GM21576 (cell line): Measurements from ENCODE around the gene MAGI2.

Experiments used
- ATAC-seq: cut with Tn5 transposase; IDR thresholded peaks from one replicate; pipeline ENCODE4 v1.9.1; 2021; ENCODE audit warnings: mild to moderate bottlenecking, moderate library complexity; ENCODE audit not compliant: unreplicated experiment

Gene MAGI2

DNA sequence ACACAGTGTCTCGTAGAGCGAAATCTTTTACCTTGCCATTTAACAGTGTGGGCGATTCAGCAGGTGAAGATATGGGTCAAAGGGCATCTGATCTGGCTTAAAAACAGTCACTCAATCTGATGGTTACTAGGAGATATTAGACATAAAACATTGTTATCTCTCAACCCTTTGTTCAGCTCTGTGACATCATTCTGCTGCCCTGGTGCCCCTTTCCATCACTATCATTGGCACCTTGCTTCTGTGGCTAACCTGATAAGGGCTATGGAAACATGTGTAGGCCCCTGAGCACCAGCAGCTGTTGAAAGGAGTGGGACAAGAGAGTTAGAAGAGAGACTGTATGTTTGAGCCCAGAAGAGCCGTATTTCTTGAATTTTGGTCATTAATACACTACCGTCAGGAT, 1004.6 kb downstream of the MAGI2 start:
- no peak for ATAC-seq

GRCh38 chr7:78444267-78444666, 1009.2 kb downstream of the MAGI2 start:
- no peak for ATAC-seq

DNA sequence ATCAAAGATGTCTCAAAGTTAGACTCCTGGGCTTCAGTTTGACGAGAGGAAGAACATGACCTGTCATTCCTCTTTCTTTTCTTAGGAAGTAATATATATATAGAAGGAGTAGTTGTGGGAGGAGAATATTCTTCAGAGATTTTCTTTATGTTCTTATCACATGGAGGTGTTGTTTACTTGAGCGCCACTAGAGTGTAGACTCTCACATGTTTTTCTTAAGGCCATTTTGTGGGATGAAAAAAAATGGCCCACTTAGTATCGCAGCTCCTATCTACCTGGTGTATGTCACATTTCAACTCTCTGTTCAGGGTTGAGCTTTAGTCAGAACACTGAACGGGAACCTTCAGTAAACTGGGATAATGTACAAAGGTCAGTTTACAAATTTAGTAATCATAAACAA, 1009.7 kb downstream of the MAGI2 start:
- ATAC-seq: no peak

DNA sequence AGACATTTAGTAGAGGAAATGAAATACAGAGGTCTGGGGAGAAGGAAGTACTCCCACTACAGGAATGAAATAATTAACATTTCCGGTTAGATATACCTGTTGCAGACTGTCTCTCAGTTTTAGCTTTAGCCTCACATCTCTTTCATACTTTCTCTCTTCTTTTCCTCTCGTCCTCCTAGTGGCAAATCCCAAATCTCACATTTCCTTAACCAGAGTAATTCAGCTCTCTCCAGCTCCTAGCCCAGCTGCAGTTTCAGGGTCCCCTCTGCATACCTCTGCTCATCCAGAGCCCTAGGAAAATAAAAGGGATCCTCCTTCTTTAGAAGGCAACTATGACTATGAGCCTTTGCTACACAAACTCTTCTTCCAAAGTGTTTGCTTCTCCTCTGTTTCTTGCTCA, 1011.7 kb downstream of the MAGI2 start:
- no peak for ATAC-seq

GRCh38 chr7:78438433-78438832, 1015.0 kb downstream of the MAGI2 start:
- ATAC-seq: no peak

GRCh38 chr7:78437118-78437517, 1016.3 kb downstream of the MAGI2 start:
- ATAC-seq: no peak

DNA sequence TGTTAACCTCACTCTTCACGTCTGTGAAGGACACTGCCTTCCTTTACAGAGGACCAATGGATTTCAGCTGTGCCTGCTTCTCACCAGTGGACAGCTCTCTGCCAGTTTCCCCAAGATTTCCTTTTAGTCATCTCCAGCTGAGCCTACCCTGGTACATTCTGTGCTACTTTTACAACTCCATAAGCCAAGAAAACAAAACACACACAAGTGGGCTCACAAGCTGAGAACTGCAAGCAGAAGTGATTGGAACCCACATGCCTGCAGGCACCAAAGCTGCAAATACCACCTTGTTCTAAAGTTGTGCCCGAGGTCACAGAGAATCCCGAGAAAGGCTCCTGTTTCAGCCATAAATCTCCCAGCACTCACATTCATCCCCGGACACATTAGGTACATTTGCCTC, 1018.1 kb downstream of the MAGI2 start:
- no peak for ATAC-seq

- ATAC-seq: no peak
Measured at GRCh38 chr7:78434281-78434680, 1019.2 kb downstream of the MAGI2 start.

- no peak for ATAC-seq
Measured at GRCh38 chr7:78433421-78433820, 1020.0 kb downstream of the MAGI2 start.

GRCh38 chr7:78429878-78430277, 1023.6 kb downstream of the MAGI2 start:
- ATAC-seq: no peak

DNA sequence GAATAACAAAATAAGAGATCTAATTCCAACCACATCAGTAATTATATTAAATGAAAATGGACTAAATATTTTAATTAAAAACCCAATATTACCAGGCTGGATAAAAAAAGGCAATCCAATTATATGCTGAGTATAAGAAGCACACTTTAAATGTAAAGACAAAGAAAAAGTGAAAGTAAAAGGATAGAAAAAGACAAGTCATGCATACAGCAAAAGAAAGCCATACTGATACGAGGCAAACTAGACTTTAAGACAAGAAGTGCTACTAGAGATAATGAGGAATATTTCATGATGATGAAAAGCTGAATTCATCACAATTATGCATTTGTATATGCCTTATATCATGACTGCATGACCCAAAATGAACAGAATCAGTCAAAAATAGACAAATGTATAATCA, 1026.3 kb downstream of the MAGI2 start:
- no peak for ATAC-seq

GRCh38 chr7:78420001-78420400, 1033.5 kb downstream of the MAGI2 start:
- no peak for ATAC-seq

GRCh38 chr7:78417180-78417853, 1036.2 kb downstream of the MAGI2 start:
- ATAC-seq: no peak

GRCh38 chr7:78413568-78413967, 1039.9 kb downstream of the MAGI2 start:
- ATAC-seq: no peak

DNA sequence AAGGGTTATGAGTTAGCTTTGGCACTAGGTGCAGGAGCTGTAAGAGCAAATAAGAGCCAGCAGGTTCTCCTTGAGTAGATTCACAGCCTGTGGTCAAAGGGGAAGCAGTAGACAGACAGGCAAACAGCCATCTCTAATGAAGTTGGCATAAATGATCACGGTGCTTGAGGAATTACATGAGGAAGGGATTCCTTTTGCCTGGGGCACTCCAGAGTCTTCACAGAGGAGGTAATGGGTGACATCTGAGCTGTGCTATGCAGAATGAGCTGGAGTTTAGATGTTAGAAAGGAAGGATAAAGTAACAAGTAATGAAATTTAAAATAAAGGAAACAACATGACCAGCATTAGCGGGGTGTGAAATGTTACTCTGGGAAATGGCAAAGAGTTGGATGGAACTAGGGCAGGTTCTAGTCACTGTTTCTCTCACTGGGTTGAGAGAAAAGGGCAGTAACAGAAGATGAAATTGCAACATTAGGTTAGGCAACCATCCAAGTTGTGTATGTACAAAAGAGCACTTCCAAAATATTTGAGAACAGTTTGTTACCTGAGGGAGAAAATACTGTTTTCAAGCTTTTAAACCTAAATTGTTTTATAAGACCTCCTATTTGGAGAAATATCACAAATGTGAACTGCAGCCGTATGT, 1041.1 kb downstream of the MAGI2 start:
- no peak for ATAC-seq

GRCh38 chr7:78407031-78407430, 1046.4 kb downstream of the MAGI2 start:
- no peak for ATAC-seq

GRCh38 chr7:78406531-78406930, 1046.9 kb downstream of the MAGI2 start:
- ATAC-seq: no peak

GRCh38 chr7:78402096-78402495, 1051.4 kb downstream of the MAGI2 start:
- no peak for ATAC-seq

DNA sequence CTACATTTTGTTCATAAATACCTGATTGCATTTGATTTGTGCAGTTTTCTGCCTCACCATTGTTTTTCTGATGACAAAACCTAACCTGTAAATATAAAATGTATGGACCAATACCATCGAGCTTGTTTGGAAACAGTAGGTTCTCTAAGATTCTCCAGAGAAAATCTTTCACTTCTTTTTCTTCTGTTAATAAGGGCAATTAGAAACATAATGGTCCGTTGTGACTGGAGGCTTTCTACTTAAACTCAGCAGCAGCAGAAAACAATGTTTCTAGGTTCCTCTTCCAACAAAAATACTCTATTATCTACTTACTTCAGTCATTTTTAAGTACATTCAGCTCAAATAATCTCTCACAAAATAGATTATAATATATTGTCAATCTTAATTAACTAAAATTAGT, 1053.4 kb downstream of the MAGI2 start:
- ATAC-seq: no peak

- no peak for ATAC-seq
Measured at GRCh38 chr7:78399033-78399769, 1054.3 kb downstream of the MAGI2 start.

DNA sequence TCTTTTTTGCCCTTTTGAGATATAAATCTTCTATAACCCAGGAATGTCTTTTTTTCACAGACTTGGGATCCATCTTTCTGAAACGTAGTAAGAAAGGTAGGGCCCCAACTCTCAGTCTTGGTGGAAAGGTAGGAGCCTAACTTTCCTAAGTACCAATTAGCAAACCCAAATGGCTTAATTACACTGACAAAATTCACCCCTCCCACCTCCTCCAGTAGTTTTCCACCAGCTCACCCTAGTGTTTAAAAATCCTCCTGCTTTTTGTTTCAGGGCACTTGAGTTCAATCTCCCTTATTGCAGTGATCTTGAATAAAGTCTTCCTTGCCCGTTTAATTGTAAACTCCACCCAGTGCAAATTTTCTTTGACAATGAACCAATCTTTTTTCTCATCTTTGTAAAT, 1054.9 kb downstream of the MAGI2 start:
- no peak for ATAC-seq

GRCh38 chr7:78398081-78398480, 1055.4 kb downstream of the MAGI2 start:
- ATAC-seq: no peak
